Liver (tissue), 3 donors: ENCODE data around the gene ENTPD7.

ENCODE experiments used
- EGR1 ChIP-seq, 2 donors: IDR thresholded peaks; 2 replicates each; pipeline ENCODE4 v1.6.1; 2016 to 2018; ENCODE audit warnings: antibody characterized with exemption in 2 of 2, low read depth in 2 of 2
- GABPA ChIP-seq, 2 donors: IDR thresholded peaks in 1 of 2; conservative IDR thresholded peaks in 1 of 2; 2 replicates each; pipeline ENCODE4 v1.6.1; 2016; ENCODE audit warnings: antibody characterized with exemption in 2 of 2, mild to moderate bottlenecking in 1 of 2, moderate library complexity in 1 of 2
- HNF4G ChIP-seq: IDR thresholded peaks from 2 replicates; pipeline ENCODE4 v1.6.1; 2016; ENCODE audit warnings: antibody characterized with exemption
- TAF1 ChIP-seq: conservative IDR thresholded peaks from 2 replicates; pipeline ENCODE4 v1.6.1; 2016; ENCODE audit warnings: antibody characterized with exemption, mild to moderate bottlenecking
- YY1 ChIP-seq: IDR thresholded peaks from 2 replicates; pipeline ENCODE4 v1.6.1; 2016; ENCODE audit warnings: antibody characterized with exemption, mild to moderate bottlenecking
- TF ChIP-seq, protein P1 (sequence below): fragments of 150-350 bp; IDR thresholded peaks from 2 replicates; pipeline ENCODE4 v1.5.1; 2017; ENCODE audit warnings: improper control_type of control experiment, low read depth, low read length; ENCODE audit not compliant: missing input control
- TF ChIP-seq, protein P2 (sequence below): IDR thresholded peaks from 2 replicates; pipeline ENCODE4 v1.6.1; 2016; ENCODE audit warnings: antibody characterized with exemption
- donor health status: healthy.
- donor health status: healthy.

DNA sequence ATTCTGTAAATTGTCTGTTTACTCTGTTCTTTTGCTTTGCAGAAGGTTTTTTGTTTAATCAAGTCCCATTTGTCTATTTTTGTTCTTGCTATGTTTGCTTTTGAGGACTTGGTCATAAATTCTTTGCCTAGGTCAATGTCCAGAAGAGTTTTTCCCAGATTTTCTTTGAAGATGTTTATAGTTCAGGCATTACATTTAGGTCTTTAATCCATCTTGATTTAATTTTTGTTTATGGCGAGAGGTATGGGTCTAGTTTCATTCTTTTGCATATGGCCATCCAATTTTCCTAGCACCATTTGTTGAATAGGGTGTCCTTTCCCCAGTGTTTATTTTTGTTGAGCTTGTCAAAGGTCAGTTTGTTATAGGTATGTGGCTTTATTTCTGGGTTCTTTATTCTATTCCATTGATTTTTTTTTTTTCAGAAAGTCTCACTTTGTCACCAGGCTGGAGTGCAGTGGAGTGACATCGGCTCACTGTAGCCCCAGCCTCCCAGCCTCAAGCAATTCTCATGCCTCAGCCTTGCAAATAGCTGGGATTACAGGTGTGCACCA is 11.6 kb upstream of the ENTPD7 start:
- TF ChIP-seq, protein P1, sequence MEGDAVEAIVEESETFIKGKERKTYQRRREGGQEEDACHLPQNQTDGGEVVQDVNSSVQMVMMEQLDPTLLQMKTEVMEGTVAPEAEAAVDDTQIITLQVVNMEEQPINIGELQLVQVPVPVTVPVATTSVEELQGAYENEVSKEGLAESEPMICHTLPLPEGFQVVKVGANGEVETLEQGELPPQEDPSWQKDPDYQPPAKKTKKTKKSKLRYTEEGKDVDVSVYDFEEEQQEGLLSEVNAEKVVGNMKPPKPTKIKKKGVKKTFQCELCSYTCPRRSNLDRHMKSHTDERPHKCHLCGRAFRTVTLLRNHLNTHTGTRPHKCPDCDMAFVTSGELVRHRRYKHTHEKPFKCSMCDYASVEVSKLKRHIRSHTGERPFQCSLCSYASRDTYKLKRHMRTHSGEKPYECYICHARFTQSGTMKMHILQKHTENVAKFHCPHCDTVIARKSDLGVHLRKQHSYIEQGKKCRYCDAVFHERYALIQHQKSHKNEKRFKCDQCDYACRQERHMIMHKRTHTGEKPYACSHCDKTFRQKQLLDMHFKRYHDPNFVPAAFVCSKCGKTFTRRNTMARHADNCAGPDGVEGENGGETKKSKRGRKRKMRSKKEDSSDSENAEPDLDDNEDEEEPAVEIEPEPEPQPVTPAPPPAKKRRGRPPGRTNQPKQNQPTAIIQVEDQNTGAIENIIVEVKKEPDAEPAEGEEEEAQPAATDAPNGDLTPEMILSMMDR = no peak
- TF ChIP-seq, protein P2, sequence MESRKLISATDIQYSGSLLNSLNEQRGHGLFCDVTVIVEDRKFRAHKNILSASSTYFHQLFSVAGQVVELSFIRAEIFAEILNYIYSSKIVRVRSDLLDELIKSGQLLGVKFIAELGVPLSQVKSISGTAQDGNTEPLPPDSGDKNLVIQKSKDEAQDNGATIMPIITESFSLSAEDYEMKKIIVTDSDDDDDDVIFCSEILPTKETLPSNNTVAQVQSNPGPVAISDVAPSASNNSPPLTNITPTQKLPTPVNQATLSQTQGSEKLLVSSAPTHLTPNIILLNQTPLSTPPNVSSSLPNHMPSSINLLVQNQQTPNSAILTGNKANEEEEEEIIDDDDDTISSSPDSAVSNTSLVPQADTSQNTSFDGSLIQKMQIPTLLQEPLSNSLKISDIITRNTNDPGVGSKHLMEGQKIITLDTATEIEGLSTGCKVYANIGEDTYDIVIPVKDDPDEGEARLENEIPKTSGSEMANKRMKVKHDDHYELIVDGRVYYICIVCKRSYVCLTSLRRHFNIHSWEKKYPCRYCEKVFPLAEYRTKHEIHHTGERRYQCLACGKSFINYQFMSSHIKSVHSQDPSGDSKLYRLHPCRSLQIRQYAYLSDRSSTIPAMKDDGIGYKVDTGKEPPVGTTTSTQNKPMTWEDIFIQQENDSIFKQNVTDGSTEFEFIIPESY = no peak
- TF ChIP-seq GABPA (IDR thresholded peaks at IDR 0.05 in 1 of 2, conservative IDR thresholded peaks at IDR 0.05 in 1 of 2) = no peak
- no peak for TF ChIP-seq TAF1
- peak; percentile 28 for TF ChIP-seq YY1
- TF ChIP-seq HNF4G = no peak
- TF ChIP-seq EGR1 (IDR thresholded peaks at IDR 0.05; ENCODE audit: low read depth in 2 of 2) = no peak
